C1 segment of cervical spinal cord (tissue), 14 donors: Measurements from ENCODE around the gene D2HGDH.
"Not testable (repeated sequence)": the region's sequence is repeated elsewhere in the genome, so short reads cannot be mapped to it uniquely, and the experiment has no call there.

Experiments used
- DNase-seq, 14 donors: peaks; one replicate each; lab custom pipeline; 2025; lab: John Stamatoyannopoulos, UW

D2HGDH gene

DNA sequence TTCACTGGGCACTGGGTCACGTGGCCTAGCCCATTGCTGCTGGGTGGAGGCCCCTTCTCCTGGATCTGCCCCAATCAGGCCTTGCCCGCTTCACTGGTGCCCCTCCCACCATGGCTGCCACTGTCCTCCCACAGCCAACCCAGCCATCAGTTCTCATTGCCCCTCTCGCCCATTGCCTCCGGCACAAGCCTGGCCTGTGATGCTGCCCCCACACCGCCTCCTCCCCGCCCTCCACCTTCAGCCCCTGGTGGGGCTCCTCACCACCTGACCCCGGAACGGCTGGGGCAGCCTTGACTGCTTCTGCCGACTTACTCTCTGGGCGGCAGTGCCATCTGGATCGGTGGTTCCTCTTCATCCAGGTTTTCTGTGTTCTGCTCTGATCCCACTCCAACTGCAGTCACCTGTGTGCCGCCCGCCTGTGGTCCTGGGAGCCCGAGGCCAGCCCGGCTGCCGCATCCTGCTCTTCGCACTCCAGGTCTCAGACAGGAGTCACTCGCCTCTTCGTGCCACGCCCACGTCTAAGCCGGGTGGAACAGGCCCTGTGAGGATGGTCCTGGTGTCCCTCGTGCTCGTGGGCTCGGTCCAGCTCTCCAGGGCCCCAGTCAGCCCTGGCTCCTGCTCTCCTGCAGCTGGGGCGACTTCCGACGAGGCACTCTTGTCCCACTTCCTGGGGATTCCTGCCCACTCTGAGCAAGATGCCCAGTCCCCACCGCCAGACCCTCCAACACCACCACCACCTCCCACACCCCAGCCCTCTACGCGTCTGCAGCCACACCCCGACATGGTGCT lies 14.2 kb downstream of the D2HGDH start:
- DNase-seq, result no peak

DNA sequence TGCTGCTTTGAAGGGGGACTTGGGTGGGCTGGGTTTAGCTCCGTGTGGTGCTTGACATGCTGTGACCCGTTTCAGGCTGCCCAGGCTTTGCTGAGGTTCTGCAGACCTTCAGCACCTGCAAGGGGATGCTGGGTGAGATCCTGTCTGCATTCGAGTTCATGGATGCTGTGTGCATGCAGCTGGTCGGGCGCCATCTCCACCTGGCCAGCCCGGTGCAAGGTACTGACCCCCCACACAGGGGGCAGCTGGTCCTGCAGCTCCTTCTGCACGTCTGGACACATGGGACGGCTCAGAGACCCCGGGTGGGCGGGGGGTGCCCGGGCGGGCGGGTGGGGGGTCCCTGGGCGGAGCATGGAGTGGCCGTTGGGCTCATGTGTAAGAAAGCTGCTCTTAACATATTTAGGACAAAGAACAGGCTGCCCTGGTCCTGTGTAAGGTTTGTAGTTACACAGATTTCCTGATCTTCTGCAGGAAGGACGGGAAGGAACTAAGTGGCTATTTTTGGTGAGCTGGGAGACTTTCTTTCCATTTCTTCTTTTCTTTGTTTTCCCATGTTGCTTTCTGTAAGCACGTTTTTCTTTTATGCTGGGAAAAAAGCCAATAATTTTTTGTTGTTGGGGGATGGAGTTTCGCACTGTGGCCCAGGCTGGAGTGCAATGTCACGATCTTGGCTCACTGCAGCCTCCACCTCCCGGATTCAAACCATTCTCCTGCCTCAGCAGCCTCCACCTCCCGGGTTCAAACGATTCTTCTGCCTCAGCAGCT lies 15.8 kb downstream of the D2HGDH start:
- DNase-seq, result no peak

DNA sequence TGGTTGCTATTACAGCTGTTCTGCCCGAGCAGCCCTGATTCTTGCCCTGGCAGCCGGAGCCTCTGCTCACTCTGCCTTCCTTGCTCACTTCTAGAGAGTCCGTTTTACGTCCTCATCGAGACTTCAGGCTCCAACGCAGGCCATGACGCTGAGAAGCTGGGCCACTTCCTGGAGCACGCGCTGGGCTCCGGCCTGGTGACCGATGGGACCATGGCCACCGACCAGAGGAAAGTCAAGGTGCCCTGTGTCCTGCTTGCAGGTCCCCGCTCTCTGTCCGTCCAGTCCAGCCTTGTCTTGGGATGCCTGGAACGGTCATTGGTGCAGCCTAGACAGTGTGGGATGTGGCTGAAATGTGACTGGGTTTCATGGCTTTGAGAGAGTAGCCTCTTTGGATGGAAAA lies 16.7 kb downstream of the D2HGDH start:
- DNase-seq, result no peak

DNA sequence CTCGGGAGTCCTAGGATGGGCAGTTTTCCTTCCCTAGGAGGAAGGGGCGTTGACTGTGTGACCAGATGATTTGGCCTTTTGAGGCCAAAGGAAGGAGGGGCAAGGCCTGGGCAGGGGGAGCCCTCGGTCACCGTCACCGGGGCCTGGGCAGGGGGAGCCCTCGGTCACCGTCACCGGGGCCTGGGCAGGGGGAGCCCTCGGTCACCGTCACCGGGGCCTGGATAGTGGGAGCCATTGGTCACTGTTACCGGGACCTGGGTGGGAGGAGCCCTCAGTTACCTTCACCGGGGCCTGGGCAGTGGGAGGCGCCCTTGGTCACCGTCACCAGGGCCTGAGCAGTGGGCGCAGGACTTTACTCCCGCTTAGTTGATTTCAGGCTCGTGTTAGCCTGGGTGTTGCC lies 17.3 kb downstream of the D2HGDH start:
- no peak for DNase-seq

DNA sequence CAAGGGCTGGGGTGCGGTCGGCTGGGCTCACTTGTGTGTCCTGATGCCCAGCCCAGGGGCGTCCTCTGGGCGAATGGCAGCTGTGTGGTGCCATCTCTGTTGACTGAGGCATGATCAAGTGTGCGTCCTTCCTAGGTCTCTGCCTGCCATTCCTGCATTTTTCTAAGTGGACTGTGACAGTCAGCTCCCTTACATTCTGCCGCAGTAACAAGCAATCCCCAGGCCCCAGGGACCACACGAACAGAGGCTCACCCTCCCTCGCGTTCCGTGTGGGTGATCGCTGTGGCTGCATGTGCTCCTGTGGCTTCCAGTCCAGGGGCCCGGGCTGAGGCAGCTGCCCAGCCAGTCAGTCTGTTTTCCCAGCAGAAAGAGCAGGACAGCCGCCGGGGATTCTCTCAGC lies 17.8 kb downstream of the D2HGDH start:
- DNase-seq, result no peak

DNA sequence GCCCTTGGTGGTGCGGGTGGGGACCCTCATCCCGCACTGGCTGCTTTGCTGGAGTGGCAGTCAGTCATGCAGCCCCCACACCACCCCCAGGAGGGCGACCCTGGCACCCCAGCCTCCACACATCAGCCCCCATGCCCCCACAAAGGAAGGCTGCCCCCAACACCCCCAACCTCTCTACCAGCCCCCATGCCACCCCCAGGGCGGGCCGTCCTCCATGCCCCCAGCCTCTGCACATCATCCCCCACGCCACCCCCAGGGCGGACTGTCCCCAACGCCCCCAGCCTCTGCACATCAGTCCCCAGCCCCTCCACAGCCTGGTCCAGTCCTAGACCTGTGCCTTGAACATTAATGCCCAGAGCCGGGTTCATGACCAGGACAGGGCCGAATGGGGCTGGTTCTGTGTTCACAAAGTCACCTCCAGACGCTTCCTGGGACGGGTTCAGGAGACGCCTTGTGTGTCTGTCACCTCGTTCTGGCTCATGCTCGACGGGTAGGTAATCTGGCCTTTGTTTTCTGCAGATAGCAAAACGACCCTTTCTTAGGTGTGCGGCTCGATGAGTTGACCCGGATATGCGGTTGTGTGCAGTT lies 18.4 kb downstream of the D2HGDH start:
- no peak for DNase-seq

DNA sequence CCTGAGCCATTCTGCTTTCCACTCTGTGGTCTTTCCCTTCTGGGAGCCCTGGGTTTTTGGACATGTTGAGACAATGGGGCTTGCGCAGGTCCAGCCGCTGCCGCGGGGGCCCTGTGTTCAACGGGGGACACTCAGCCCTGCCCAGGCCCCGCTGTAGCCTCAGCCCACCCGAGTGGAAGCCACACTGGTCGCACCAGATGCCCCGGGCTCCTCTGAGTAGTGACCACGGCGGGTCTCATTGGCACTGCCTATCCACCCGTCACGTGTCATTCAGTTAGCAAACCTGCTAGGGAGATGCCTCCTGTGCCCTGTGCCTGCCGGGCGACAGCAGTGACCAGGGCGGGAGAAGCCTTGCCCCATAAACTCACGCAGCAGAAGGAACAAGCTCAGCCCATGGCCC lies 19.1 kb downstream of the D2HGDH start:
- no peak for DNase-seq

DNA sequence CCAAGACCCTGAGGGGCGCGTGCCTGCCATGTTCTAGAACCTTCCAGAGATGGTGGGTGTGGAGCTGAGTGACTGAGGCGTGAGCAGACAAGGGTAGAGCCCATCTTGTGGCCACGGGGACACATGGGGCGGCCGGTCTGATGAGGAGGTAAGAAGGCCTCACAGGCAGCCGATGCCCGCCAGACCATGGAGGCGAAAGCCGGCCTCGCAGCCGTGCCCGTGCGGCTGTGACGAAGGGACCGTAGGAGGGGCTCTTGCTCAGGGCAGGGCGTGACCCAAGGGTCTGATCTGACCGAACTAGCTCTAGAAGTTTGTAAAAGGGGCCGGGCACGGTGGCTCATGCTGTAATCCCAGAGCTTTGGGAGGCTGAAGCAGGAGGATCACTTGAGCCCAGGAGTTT lies 19.6 kb downstream of the D2HGDH start:
- no peak for DNase-seq

DNA sequence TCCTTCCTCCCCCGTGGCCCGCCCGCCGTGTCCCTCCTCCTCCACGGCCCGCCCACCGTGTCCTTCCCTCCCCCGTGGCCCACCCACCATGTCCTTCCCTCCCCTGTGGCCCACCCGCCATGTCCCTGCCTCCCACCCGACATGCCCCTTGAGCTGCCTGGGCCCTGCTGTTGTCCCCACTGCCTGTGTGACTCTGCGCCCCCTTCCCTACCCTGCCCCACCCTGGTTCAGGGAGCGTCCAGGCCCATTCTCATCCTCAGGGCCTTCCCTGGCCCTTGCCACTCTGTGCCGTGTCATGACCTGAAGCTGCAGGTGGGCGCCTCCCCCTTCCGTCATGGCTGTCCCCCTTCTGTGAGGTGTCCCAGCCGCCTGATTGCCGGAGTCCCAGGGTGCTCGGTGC lies 20.7 kb downstream of the D2HGDH start:
- no peak for DNase-seq

DNA sequence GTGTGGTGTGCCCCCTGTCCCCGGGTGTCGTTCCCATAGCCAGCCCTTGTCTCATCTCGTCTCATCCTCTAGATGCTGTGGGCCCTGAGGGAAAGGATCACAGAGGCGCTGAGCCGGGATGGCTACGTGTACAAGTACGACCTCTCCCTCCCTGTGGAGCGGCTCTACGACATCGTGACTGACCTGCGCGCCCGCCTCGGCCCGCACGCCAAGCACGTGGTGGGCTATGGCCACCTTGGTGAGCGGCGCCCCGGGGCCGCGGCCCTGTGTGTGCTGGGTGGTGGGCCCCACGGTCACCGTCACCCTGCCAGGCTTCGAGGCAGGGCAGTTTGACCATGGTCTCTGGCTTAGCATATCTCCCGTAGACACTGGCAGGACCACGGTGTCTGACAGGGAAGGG lies 21.3 kb downstream of the D2HGDH start:
- no peak for DNase-seq

DNA sequence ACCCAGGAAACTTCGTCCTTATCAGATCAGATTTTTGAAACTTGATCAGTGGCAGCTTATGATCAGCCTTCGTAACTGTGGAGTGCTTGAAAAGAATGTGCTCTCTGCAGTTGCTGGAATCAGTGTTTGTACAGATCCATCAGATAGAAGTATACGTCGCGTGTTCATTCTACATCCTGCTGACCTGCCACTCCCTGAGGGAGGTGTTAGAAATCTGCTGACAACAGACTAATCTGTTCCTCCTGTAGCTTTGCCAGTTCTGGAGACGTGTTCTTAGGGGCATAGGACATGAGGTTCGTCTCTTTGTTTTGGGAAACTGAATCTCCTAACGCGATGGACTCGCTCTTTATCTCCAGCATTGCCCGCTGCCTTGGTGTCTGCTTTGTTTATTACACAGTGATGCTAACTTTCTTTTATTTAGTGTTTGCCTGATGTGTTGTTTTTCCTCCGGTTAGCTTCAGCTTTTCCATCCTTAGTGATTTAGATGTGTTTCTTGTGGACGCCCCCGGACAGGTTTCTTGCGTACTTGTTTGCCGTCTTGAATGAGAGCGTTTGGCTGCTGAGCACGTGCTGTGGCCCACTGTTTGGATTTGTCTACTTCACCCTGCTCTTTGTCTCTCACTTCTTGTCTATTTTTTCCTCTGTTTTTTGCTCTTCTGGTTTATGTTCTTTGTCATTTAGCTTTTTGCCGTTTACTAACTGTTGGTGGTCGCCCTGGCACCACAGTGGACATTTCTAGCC lies 24.8 kb downstream of the D2HGDH start:
- no peak for DNase-seq

DNA sequence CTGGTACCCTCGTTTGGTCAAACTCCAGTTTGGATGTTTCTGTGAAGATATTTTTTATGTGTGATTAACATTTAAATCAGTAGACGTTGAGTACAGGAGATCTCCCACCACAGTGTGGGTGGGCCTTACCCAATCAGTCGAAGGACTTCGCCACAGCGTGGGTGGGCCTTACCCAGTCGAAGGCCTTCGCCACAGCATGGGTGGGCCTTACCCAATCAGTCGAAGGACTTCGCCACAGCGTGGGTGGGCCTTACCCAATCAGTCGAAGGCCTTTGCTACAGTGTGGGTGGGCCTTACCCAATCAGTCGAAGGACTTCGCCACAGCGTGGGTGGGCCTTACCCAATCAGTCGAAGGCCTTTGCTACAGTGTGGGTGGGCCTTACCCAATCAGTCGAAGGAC lies 25.5 kb downstream of the D2HGDH start:
- not testable (repeated sequence) for DNase-seq

DNA sequence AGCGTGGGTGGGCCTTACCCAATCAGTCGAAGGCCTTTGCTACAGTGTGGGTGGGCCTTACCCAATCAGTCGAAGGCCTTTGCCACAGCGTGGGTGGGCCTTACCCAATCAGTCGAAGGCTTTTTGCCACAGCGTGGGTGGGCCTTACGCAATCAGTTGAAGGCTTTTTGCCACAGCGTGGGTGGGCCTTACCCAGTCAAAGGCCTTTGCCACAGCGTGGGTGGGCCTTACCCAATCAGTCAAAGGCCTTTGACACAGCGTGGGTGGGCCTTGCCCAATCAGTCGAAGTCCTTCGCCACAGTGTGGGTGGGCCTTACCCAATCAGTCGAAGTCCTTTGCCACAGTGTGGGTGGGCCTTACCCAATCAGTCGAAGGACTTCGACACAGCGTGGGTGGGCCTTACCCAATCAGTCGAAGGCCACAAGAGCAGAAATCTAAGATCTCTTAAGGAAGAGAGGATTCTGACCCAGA lies 25.9 kb downstream of the D2HGDH start:
- no peak for DNase-seq

DNA sequence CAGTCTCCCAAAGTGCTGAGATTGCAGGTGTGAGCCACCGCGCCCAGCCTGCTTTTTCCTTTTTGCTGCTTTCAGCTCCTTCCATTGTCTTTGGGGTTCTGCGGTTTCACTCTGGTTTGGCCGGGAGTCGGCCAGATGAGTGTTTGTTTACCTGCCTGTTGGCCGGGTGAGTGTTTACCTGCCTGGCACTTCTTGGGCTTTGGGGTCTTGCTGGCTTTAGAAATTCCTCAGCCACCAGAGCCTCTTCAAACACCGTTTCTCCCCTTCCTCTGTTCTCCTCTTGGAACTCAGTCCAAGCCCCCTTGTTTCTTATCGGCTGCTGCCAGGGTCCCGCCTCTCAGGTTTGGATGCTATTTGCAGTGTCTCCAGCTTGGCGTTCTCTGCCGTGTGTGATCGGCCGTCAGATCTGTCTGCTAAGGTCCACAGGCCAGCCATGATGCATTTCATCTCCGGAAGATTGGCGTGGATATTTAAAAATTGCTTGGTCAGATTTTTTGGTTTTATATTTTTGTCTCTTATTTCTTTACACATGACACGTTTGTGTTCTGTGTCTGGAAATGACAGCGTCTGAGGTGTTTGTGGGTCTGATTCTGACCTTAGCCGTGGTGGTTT lies 28.0 kb downstream of the D2HGDH start:
- DNase-seq, result no peak

DNA sequence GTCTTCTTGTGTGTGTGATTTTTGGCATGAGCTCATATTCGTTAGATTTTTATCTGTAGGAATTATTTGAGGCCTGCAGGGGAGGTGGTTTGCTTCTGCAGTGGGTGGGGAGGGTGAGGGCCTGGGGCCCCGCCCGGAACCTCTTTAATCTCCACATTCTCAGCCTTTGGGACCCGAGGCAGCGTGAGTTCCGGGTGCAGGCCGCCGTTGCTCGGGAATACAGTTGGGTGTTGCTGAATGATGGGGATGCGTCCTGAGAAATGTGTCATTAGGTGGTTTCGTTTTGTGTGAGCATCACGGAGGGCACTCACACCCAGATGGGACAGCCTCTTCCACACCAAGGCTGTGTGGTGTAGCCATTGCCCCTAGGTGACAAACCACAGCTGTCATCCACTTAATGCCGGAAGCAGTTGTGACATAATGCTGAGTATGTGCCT lies 28.5 kb downstream of the D2HGDH start:
- DNase-seq, result no peak

DNA sequence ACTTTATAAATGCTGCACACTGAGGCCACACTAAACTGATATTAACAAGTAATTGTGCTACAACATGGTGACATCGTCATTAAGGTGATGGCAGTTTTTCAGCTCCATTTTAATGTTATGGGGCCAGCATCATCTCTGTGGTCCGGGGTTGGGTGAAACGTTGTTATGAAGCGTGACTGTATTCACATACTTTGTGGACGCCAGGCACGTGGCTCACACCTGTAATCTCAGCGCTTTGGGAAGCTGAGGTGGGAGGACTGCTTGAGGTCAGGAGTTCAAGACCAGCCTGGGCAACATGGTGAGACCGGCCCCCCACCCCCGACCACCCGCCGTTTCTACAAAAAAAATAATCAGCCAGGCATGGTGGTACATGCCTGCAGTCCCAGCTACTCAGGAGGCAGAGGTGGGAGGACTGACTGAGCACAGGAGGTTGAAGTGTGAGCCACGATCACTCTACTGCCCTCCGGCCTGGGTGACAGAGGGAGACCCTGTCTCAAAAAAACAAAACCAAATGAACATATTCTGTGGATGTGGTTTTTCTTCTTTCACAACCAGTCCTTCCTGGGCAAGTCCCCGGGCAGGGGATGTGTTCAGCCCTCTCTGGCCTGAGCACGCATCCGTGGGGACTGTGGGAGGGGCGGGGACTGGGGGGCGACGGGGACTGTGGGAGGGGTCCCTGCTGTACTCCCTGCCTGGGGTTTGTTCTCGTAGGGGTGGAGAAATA lies 29.3 kb downstream of the D2HGDH start:
- no peak for DNase-seq

DNA sequence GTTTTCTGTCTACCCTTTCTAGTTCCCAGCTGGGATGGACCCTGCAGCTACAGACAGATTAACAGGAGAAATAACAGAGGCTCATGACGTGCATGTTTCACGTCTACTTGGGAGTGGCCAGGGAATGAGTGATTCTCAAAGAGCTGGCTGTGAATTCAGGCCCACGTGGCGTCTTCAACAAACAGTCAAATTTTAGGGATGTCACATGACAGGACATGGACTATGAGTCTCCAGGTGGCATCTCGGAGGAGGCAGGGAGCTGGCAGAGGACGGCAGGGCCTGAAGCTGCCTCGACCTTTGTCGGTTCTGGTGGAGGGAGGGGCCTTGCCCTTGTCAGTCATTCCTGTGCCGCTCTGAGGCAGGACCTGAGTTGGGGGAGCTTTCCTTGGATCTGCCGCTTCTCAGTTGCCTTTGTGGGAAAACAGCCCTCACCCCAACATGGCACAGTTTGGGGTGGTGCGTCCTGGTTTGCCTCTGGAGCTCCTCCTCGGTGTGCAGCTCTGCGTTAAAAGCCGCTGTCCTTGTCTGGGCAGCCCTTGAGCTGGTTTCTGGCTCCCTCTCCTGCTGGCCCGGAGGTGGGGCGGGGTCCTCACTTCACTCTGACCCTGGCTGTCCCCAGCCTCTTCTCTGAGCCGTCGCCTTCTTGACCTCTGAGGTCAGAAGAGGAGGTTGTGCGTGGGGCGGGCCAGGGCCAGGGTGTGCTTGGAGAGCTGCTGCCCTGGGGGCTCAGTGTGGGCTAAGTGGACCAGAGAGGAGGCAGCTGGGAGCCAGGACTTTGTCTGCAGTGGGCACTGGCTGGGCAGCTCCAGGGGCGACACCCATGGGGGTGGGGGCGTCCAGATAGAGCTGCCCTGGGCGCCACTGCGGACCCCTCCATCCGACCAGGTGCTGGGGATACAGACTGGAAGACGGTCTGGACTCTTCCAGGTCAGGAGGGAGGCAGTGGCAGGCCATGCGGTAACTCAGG lies 30.1 kb downstream of the D2HGDH start:
- no peak for DNase-seq

DNA sequence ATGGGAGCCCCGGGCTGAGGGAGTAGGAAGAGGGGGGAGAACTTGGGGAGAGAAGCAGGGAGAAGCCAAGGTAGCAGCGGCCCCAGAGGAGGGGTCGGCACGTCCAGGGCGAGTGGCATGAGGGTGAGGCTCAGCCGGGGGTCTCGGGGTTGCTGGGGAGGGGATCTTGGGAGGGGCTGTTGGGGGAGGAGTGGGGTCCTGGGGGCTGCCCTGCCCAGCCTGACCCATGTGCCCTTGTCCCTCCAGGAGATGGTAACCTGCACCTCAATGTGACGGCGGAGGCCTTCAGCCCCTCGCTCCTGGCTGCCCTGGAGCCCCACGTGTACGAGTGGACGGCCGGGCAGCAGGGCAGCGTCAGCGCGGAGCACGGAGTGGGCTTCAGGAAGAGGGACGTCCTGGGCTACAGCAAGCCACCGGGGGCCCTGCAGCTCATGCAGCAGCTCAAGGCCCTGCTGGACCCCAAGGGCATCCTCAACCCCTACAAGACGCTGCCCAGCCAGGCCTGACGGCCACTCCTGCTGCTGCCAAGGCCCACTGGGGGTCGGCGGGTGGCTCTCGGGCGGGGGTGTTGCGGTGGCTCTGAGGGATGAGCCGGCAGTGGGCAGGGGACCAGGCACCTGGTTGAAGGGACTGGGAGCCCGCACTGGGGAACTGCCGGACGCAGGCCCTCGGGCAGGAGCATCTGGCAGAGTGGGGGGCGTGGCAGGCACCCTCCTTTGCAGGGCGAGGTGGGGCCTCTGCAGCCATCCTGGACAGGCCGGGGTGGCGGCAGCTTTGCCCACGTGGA lies 33.2 kb downstream of the D2HGDH start:
- DNase-seq, result no peak

DNA sequence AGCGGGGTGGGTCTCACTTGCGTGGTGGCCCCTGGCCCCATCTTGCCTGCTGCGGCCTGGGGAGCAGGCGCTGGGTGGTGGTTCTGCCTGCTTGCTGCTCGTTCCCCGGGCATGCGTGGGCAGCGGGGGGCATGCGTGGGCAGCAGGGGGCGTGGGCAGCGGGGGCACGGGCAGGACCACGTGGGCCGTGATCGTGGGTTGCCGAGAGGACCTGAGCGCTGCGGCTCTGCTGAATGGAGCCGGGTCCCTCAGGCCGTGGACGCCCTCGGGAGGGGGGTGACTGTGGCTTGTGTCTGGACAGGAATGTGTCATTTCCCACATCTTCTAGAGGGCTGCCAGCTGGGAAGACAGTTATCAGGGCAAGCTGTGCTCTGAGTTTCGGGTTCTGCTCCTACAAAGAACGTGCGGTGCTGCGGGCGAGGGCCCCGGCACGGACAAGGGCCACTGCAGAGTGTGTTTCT lies 33.9 kb downstream of the D2HGDH start:
- DNase-seq, result no peak
